ENCODE measurements around the gene STPG1. TPM values are rescaled to one million over a fixed set of nuclear protein-coding genes. Genes with fewer than 3 reads are reported as not detected.

The STPG1 gene
- polyA plus RNA-seq, 2 of the 4 experiments (the other 2 are of a cell fraction) = 4.4 to 9.7 TPM

GRCh38 chr1:24327891-24328290 is 85.7 kb downstream of the STPG1 start:
- TF ChIP-seq MAX (IDR thresholded peaks at IDR 0.05) (no peak), CBX2 (IDR thresholded peaks at IDR 0.05; ENCODE audit: borderline replicate concordance, low read depth) (no peak), ELK1 (IDR thresholded peaks at IDR 0.05; ENCODE audit: low read depth, low read length) (no peak), KDM1A (IDR thresholded peaks at IDR 0.05; ENCODE audit: low read depth) (no peak), TFCP2L1 (CRISPR knock-in tag; IDR thresholded peaks at IDR 0.05) (no peak), BHLHE40 (IDR thresholded peaks at IDR 0.05; ENCODE audit: low read depth, low read length) (no peak), ZC3H11A (IDR thresholded peaks at IDR 0.05) (no peak), MAZ (IDR thresholded peaks at IDR 0.05; ENCODE audit: borderline replicate concordance, low read depth, low read length) (no peak), TP53 (CRISPR knock-in tag; IDR thresholded peaks at IDR 0.05) (no peak), MAFK (IDR thresholded peaks at IDR 0.05; ENCODE audit: partially characterized antibody) (no peak), RNF2 (IDR thresholded peaks at IDR 0.05; ENCODE audit: borderline replicate concordance, low read depth) (no peak), FOSB (CRISPR knock-in tag; IDR thresholded peaks at IDR 0.05) (no peak), CHD2 (IDR thresholded peaks at IDR 0.05; ENCODE audit: low read length, partially characterized antibody) (no peak), ZFP36 (IDR thresholded peaks at IDR 0.05; ENCODE audit: borderline replicate concordance, partially characterized antibody) (no peak), RARB (CRISPR knock-in tag; IDR thresholded peaks at IDR 0.05) (no peak), ZSCAN20 (CRISPR knock-in tag; IDR thresholded peaks at IDR 0.05) (no peak), USF2 (IDR thresholded peaks at IDR 0.05) (no peak), FOSL2 (IDR thresholded peaks at IDR 0.05) (no peak), FOSL2 (CRISPR knock-in tag; IDR thresholded peaks at IDR 0.05) (no peak), NR3C1 (IDR thresholded peaks at IDR 0.05) (no peak), HOXB13 (CRISPR knock-in tag; IDR thresholded peaks at IDR 0.05; ENCODE audit: low read depth) (no peak)
- ChIA-PET POLR2A (no interaction called here), CTCF (interaction anchor here (0.6 kb wide), 1 partner anchor 11 kb away, joined by 4 read pairs; no protein-coding TSS in a partner anchor)
- 86% methylated on average over 2 of the region's 2 CpGs for WGBS (ENCODE audit: missing lambda C conversion rate)
- H3K9me3 ChIP-seq = no peaks in the 10 kb centered on the region
- ATAC-seq = no peak
- H3K27ac ChIP-seq = no peak overlapping the region
- FAIRE-seq = no peak
- H3K4me1 ChIP-seq = no peaks in the 10 kb centered on the region
- DNase-seq (ENCODE audit: low read depth in 1 of 2, low spot score in 1 of 2) = no peak
- no peak overlapping the region for H3K4me2 ChIP-seq
- H3K4me3 ChIP-seq = no peak overlapping the region

- POLR2A ChIA-PET = no interaction called here
- Histone ChIP-seq H3K9me3 (no peaks in the 10 kb centered on the region), H3K4me2 (no peak overlapping the region), H3K4me1 (no peaks in the 10 kb centered on the region), H3K27ac (no peak overlapping the region), H3K4me3 (no peak overlapping the region)
- ATAC-seq (no peak), FAIRE-seq (no peak), DNase-seq (ENCODE audit: low read depth in 1 of 2, low spot score in 1 of 2) (no peak)
- CTCF ChIA-PET = interaction anchor here (0.6 kb wide), 1 partner anchor 11 kb away, joined by 4 read pairs; no protein-coding TSS in a partner anchor
- TF ChIP-seq MAFK (IDR thresholded peaks at IDR 0.05; ENCODE audit: partially characterized antibody) = no peak
- TF ChIP-seq NPAS2 (CRISPR knock-in tag; IDR thresholded peaks at IDR 0.05; ENCODE audit: borderline replicate concordance) = no peak
- no peak for TF ChIP-seq RNF2 (IDR thresholded peaks at IDR 0.05; ENCODE audit: borderline replicate concordance, low read depth)
- no peak for TF ChIP-seq SREBF2 (IDR thresholded peaks at IDR 0.05)
- no peak for TF ChIP-seq NR3C1 (IDR thresholded peaks at IDR 0.05)
- no peak for TF ChIP-seq HOXA7 (CRISPR knock-in tag; IDR thresholded peaks at IDR 0.05)
- TF ChIP-seq PBX3 (IDR thresholded peaks at IDR 0.05) = no peak
- no peak for TF ChIP-seq HOXB13 (CRISPR knock-in tag; IDR thresholded peaks at IDR 0.05; ENCODE audit: low read depth)
- TF ChIP-seq ZNF302 (CRISPR knock-in tag; IDR thresholded peaks at IDR 0.05) = no peak
- TF ChIP-seq ZC3H11A (IDR thresholded peaks at IDR 0.05) = no peak
- TF ChIP-seq EHMT2 (IDR thresholded peaks at IDR 0.05; ENCODE audit: low read depth) = no peak
- no peak for TF ChIP-seq JUNB (IDR thresholded peaks at IDR 0.05)
- TF ChIP-seq MAZ (IDR thresholded peaks at IDR 0.05; ENCODE audit: borderline replicate concordance, low read depth, low read length) = no peak
Observed at GRCh38 chr1:24327486-24327885, 86.1 kb downstream of the STPG1 start.

Data from A549 (cell line).